GM12878 (cell line): ENCODE results near the gene MAL.

Experiments
- BACH1 ChIP-seq: fragments of 450-650 bp; IDR thresholded peaks from 2 replicates; pipeline ENCODE4 v1.6.1; 2017; ENCODE audit warnings: mild to moderate bottlenecking, borderline replicate concordance
- EZH2 ChIP-seq: IDR thresholded peaks from 2 replicates; pipeline ENCODE4 v1.6.1; 2012; ENCODE audit warnings: low read depth, mild to moderate bottlenecking, control low read depth, inconsistent platforms, low read length, borderline replicate concordance; ENCODE audit not compliant: control insufficient read depth
- FOXK2 ChIP-seq: fragments of 450-650 bp; IDR thresholded peaks from 2 replicates; pipeline ENCODE4 v1.6.1; 2017; ENCODE audit warnings: mild to moderate bottlenecking, moderate library complexity
- NFIC ChIP-seq: IDR thresholded peaks from 2 replicates; pipeline ENCODE4 v1.6.1; 2012; ENCODE audit warnings: low read depth, mild to moderate bottlenecking, inconsistent platforms, low read length, moderate library complexity
- TF ChIP-seq, protein P1 (sequence below): IDR thresholded peaks from 2 replicates; pipeline ENCODE4 v1.6.1; 2011; ENCODE audit warnings: low read depth, mild to moderate bottlenecking, low read length, moderate library complexity, borderline replicate concordance; ENCODE audit errors: extremely low read depth
- TF ChIP-seq, protein P2 (sequence below): fragments of 450-650 bp; formaldehyde crosslinking; IDR thresholded peaks from 2 replicates; pipeline ENCODE4 v1.5.0; 2022; ENCODE audit warnings: mild to moderate bottlenecking, missing genetic modification characterization
- TF ChIP-seq, protein P3 (sequence below), 3 experiments: IDR thresholded peaks in 2 of 3; conservative IDR thresholded peaks in 1 of 3; 2 replicates each; pipeline ENCODE4 v1.5.1; 2011; ENCODE audit warnings: low read depth in 3 of 3, low read length in 3 of 3, mild to moderate bottlenecking in 3 of 3, control low read depth in 2 of 3, moderate library complexity in 2 of 3, inconsistent platforms in 1 of 3, mixed read lengths in 1 of 3; ENCODE audit not compliant: control insufficient read depth in 2 of 3, insufficient read depth in 1 of 3; ENCODE audit errors: extremely low read depth in 1 of 3

DNA sequence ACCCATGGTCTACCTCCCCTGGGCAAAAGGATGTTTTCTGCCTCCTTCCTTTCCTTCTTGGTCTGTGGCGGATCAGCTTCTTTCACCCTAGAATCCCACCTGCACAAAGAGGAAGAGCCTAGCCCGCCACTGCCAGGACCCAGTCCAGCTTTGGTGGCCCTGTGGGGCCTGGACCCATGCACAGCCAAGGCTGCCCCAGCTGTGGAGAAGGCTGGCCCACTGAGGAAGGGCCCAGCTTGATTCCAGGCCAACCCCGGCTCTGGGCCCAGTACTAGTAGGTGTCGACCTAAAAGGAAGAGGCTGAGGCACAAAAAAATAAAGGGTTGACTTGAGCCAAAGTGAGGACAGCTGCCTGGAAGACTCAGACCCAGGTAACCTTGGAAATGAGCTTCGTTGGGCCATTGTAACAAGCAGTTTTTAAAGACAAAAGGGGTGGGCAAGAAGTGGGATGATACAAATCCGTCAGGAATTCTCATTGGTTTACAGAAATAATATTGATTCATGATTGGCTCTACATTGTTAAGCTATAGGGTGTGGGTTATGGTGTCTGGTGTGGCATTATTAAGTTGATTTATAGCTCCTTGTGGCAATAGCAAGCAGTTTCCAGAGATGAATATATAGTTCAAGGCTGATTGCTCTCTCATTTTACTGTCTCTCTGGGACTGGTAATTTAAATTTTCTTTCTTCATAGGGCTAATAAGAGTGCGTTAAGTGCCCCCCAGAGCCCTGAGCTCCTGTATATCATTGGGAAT is 29.8 kb upstream of the MAL start:
- TF ChIP-seq EZH2 (no peak), NFIC (no peak), BACH1 (no peak), FOXK2 (no peak)
- TF ChIP-seq, protein P1, sequence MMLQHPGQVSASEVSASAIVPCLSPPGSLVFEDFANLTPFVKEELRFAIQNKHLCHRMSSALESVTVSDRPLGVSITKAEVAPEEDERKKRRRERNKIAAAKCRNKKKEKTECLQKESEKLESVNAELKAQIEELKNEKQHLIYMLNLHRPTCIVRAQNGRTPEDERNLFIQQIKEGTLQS: no peak
- TF ChIP-seq, protein P2, sequence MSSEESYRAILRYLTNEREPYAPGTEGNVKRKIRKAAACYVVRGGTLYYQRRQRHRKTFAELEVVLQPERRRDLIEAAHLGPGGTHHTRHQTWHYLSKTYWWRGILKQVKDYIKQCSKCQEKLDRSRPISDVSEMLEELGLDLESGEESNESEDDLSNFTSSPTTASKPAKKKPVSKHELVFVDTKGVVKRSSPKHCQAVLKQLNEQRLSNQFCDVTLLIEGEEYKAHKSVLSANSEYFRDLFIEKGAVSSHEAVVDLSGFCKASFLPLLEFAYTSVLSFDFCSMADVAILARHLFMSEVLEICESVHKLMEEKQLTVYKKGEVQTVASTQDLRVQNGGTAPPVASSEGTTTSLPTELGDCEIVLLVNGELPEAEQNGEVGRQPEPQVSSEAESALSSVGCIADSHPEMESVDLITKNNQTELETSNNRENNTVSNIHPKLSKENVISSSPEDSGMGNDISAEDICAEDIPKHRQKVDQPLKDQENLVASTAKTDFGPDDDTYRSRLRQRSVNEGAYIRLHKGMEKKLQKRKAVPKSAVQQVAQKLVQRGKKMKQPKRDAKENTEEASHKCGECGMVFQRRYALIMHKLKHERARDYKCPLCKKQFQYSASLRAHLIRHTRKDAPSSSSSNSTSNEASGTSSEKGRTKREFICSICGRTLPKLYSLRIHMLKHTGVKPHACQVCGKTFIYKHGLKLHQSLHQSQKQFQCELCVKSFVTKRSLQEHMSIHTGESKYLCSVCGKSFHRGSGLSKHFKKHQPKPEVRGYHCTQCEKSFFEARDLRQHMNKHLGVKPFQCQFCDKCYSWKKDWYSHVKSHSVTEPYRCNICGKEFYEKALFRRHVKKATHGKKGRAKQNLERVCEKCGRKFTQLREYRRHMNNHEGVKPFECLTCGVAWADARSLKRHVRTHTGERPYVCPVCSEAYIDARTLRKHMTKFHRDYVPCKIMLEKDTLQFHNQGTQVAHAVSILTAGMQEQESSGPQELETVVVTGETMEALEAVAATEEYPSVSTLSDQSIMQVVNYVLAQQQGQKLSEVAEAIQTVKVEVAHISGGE (CRISPR knock-in tag): no peak
- TF ChIP-seq, protein P3, sequence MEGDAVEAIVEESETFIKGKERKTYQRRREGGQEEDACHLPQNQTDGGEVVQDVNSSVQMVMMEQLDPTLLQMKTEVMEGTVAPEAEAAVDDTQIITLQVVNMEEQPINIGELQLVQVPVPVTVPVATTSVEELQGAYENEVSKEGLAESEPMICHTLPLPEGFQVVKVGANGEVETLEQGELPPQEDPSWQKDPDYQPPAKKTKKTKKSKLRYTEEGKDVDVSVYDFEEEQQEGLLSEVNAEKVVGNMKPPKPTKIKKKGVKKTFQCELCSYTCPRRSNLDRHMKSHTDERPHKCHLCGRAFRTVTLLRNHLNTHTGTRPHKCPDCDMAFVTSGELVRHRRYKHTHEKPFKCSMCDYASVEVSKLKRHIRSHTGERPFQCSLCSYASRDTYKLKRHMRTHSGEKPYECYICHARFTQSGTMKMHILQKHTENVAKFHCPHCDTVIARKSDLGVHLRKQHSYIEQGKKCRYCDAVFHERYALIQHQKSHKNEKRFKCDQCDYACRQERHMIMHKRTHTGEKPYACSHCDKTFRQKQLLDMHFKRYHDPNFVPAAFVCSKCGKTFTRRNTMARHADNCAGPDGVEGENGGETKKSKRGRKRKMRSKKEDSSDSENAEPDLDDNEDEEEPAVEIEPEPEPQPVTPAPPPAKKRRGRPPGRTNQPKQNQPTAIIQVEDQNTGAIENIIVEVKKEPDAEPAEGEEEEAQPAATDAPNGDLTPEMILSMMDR (IDR thresholded peaks at IDR 0.05 in 2 of 3, conservative IDR thresholded peaks at IDR 0.05 in 1 of 3; ENCODE audit: control insufficient read depth in 2 of 3, extremely low read depth in 1 of 3, insufficient read depth in 1 of 3, low read depth in 3 of 3, low read length in 3 of 3): no peak
